WTC11 (cell line): Measurements from ENCODE around the gene HRAS.

Source experiments
- ATF2 ChIP-seq: sonication (generic); formaldehyde crosslinking; IDR thresholded peaks from 2 replicates; pipeline ENCODE4 v1.8.1; 2022; ENCODE audit warnings: low read depth, missing genetic modification reagents, borderline replicate concordance
- CREB1 ChIP-seq: sonication (generic); formaldehyde crosslinking; IDR thresholded peaks from 2 replicates; pipeline ENCODE4 v1.8.0; 2023; ENCODE audit warnings: mild to moderate bottlenecking, missing genetic modification reagents
- CTCF ChIP-seq: fragments of 200-600 bp; IDR thresholded peaks from 2 replicates; pipeline ENCODE4 v1.8.0; 2022; ENCODE audit warnings: antibody characterized with exemption
- JUN ChIP-seq: sonication (generic); formaldehyde crosslinking; IDR thresholded peaks from 2 replicates; pipeline ENCODE4 v1.8.0; 2023; ENCODE audit warnings: mild to moderate bottlenecking, missing genetic modification reagents
- NR2C2 ChIP-seq: sonication (generic); formaldehyde crosslinking; IDR thresholded peaks from 2 replicates; pipeline ENCODE4 v1.8.0; 2022; ENCODE audit warnings: mild to moderate bottlenecking, missing genetic modification reagents
- SMAD3 ChIP-seq: sonication (generic); formaldehyde crosslinking; IDR thresholded peaks from 2 replicates; pipeline ENCODE4 v1.8.0; 2022; ENCODE audit warnings: missing genetic modification reagents, mild to moderate bottlenecking, borderline replicate concordance
- USF1 ChIP-seq: sonication (generic); formaldehyde crosslinking; IDR thresholded peaks from 2 replicates; pipeline ENCODE4 v1.8.0; 2022; ENCODE audit warnings: mild to moderate bottlenecking, missing genetic modification reagents
- ZNF138 ChIP-seq: sonication (generic); formaldehyde crosslinking; conservative IDR thresholded peaks from 2 replicates; pipeline ENCODE4 v1.8.1; 2022; ENCODE audit warnings: mild to moderate bottlenecking, moderate library complexity, missing genetic modification reagents
- ZNF263 ChIP-seq: sonication (generic); formaldehyde crosslinking; IDR thresholded peaks from 2 replicates; pipeline ENCODE4 v1.8.1; 2022; ENCODE audit warnings: low read depth, mild to moderate bottlenecking, moderate library complexity, missing genetic modification reagents
- ZNF416 ChIP-seq: fragments of 250-450 bp; sonication (Bioruptor Pico); IDR thresholded peaks from 2 replicates; pipeline ENCODE4 v1.9.0; 2021; ENCODE audit warnings: mild to moderate bottlenecking, inconsistent platforms
- TF ChIP-seq, protein P1 (sequence below): sonication (generic); formaldehyde crosslinking; IDR thresholded peaks from 2 replicates; pipeline ENCODE4 v1.8.0; 2023; ENCODE audit warnings: missing genetic modification reagents
- TF ChIP-seq, protein P2 (sequence below): sonication (generic); formaldehyde crosslinking; IDR thresholded peaks from 2 replicates; pipeline ENCODE4 v1.8.0; 2023; ENCODE audit warnings: missing genetic modification reagents, mild to moderate bottlenecking, borderline replicate concordance

DNA sequence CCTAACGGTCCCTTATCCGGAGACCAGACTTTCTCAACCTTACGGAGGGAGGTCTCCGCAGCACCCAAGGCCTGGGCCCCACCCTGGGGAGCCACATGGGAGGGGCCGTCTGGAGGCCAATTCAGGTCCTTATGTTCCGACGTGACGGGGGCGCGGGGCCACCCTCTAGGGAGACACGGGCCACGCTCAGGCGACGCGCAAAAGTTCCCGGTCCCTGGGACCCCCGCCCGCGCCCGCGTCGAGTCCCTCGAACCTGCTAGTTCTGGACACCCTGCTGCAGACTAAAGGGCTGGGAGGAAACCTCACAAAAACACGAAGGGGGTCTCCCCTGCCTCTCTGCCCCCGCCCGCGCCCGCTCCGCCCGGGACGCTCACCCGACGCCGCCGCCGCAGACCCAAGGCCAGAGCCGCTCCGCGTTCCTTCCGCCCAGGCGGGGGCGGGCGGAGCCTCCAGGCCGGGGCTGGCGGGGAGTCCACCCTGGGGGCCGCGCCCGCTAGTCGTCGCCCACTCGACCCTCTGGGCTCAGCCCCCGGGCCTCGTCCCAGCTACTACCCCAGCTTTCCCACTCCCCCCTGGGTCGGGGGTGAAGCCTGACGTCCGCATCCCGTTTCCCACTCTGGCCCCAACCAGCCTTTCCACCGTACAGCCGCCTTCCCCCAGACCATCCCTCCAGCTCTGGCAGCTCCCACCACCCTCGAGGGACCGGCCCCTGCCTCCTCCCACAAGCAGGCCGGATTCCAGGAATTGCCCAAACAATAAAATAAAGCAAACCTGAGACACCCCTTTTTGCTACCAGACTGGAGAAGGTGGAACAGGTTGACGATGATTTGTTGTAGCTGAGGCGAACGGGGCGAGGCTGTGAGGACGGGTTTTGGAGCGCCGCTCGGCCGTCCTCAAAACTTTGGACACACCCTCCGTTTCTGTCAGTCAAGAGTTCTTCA, 31.1 kb downstream of the HRAS start:
- TF ChIP-seq CTCF (no peak), NR2C2 (CRISPR knock-in tag) (no peak), SMAD3 (no peak), CREB1 (CRISPR knock-in tag) (no peak), ZNF263 (CRISPR knock-in tag) (no peak), ZNF416 (no peak), ZNF138 (CRISPR knock-in tag) (no peak), JUN (CRISPR knock-in tag) (no peak), USF1 (CRISPR knock-in tag) (no peak), ATF2 (CRISPR knock-in tag) (no peak)
- TF ChIP-seq, protein P1, sequence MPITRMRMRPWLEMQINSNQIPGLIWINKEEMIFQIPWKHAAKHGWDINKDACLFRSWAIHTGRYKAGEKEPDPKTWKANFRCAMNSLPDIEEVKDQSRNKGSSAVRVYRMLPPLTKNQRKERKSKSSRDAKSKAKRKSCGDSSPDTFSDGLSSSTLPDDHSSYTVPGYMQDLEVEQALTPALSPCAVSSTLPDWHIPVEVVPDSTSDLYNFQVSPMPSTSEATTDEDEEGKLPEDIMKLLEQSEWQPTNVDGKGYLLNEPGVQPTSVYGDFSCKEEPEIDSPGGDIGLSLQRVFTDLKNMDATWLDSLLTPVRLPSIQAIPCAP (CRISPR knock-in tag): no peak
- TF ChIP-seq, protein P2, sequence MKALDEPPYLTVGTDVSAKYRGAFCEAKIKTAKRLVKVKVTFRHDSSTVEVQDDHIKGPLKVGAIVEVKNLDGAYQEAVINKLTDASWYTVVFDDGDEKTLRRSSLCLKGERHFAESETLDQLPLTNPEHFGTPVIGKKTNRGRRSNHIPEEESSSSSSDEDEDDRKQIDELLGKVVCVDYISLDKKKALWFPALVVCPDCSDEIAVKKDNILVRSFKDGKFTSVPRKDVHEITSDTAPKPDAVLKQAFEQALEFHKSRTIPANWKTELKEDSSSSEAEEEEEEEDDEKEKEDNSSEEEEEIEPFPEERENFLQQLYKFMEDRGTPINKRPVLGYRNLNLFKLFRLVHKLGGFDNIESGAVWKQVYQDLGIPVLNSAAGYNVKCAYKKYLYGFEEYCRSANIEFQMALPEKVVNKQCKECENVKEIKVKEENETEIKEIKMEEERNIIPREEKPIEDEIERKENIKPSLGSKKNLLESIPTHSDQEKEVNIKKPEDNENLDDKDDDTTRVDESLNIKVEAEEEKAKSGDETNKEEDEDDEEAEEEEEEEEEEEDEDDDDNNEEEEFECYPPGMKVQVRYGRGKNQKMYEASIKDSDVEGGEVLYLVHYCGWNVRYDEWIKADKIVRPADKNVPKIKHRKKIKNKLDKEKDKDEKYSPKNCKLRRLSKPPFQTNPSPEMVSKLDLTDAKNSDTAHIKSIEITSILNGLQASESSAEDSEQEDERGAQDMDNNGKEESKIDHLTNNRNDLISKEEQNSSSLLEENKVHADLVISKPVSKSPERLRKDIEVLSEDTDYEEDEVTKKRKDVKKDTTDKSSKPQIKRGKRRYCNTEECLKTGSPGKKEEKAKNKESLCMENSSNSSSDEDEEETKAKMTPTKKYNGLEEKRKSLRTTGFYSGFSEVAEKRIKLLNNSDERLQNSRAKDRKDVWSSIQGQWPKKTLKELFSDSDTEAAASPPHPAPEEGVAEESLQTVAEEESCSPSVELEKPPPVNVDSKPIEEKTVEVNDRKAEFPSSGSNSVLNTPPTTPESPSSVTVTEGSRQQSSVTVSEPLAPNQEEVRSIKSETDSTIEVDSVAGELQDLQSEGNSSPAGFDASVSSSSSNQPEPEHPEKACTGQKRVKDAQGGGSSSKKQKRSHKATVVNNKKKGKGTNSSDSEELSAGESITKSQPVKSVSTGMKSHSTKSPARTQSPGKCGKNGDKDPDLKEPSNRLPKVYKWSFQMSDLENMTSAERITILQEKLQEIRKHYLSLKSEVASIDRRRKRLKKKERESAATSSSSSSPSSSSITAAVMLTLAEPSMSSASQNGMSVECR (CRISPR knock-in tag): no peak
